GM19452 (cell line): ENCODE measurements around the gene CDHR2.
"Not testable (repeated sequence)": the region's sequence is repeated elsewhere in the genome, so short reads cannot be mapped to it uniquely, and the experiment has no call there.

Source experiments
- ATAC-seq: cut with Tn5 transposase; IDR thresholded peaks from one replicate; pipeline ENCODE4 v1.9.1; 2021; ENCODE audit not compliant: unreplicated experiment

The CDHR2 gene

GRCh38 chr5:176596069-176596644, 47.0 kb downstream of the CDHR2 start:
- no peak for ATAC-seq

- peak; percentile 61 for ATAC-seq
These were observed 47.7 kb downstream of the CDHR2 start for GRCh38 chr5:176596689-176597416.

GRCh38 chr5:176597417-176598389, 48.6 kb downstream of the CDHR2 start:
- ATAC-seq, result no peak

GRCh38 chr5:176599749-176600430, 50.7 kb downstream of the CDHR2 start:
- not testable (repeated sequence) for ATAC-seq

GRCh38 chr5:176601901-176602482, 52.9 kb downstream of the CDHR2 start:
- no peak for ATAC-seq

GRCh38 chr5:176603091-176603490, 53.9 kb downstream of the CDHR2 start:
- ATAC-seq, result no peak

- no peak for ATAC-seq
These were observed 56.9 kb downstream of the CDHR2 start for GRCh38 chr5:176606032-176606431.

- ATAC-seq, result no peak
These were observed 57.7 kb downstream of the CDHR2 start for GRCh38 chr5:176606875-176607274.

- no peak for ATAC-seq
These were observed 59.1 kb downstream of the CDHR2 start for GRCh38 chr5:176608142-176608705.

- peak; percentile 33 for ATAC-seq
These were observed 60.0 kb downstream of the CDHR2 start for GRCh38 chr5:176608937-176609723.

- peak; percentile 62 for ATAC-seq
These were observed 60.7 kb downstream of the CDHR2 start, which contains the start of gene GPRIN1 for GRCh38 chr5:176609724-176610434. TSS of gene GPRIN1 (minus strand) at chr5:176610156. CDS start at chr5:176599834, 10,322 bp downstream.

- ATAC-seq, result no peak
These were observed 61.3 kb downstream of the CDHR2 start for GRCh38 chr5:176610435-176610773.

GRCh38 chr5:176611435-176611834, 62.3 kb downstream of the CDHR2 start:
- no peak for ATAC-seq

- ATAC-seq, result no peak
These were observed 62.9 kb downstream of the CDHR2 start for GRCh38 chr5:176612008-176612407.

GRCh38 chr5:176612855-176613254, 63.7 kb downstream of the CDHR2 start:
- no peak for ATAC-seq

GRCh38 chr5:176614805-176615478, 65.8 kb downstream of the CDHR2 start:
- no peak for ATAC-seq

- ATAC-seq, result no peak
These were observed 67.4 kb downstream of the CDHR2 start for GRCh38 chr5:176616511-176616910.

- no peak for ATAC-seq
These were observed 69.6 kb downstream of the CDHR2 start for GRCh38 chr5:176618783-176619182.
